WTC11 (cell line): ENCODE results near the gene TMTC3. TPM values are rescaled to one million over a fixed set of nuclear protein-coding genes. Genes with fewer than 3 reads are reported as not detected.

Experiments
- ATAC-seq: fragments of 200-7000 bp; cut with Tn5 transposase; 2 replicates; pipeline ENCODE4 v1.10.0; 2021; ENCODE audit warnings: mild to moderate bottlenecking, moderate library complexity
- CTCF ChIA-PET: fragments of 300-600 bp; sonication (Branson Sonifier 250); formaldehyde crosslinking; loops from one replicate; lab custom pipeline; 2021; ENCODE audit warnings: antibody characterized with exemption; lab: Charles Lee
- POLR2A ChIA-PET: fragments of 350-600 bp; sonication (Branson Sonifier 250); formaldehyde crosslinking; loops from one replicate; lab custom pipeline; 2021; ENCODE audit warnings: antibody characterized with exemption; lab: Charles Lee
- DNase-seq: peaks from one replicate; pipeline ENCODE4 v3.0.0; 2021; ENCODE audit warnings: low spot score
- H3K27ac Mint-ChIP-seq: 2 replicates; pipeline ENCODE4 v1.8.0; 2021; ENCODE audit warnings: mixed read lengths
- H3K27me3 Mint-ChIP-seq: 2 replicates; pipeline ENCODE4 v1.8.0; 2021; ENCODE audit warnings: low read depth, mild to moderate bottlenecking, moderate library complexity, mixed read lengths
- H3K36me3 Mint-ChIP-seq: 2 replicates; pipeline ENCODE4 v1.8.0; 2021; ENCODE audit warnings: mixed read lengths
- H3K4me1 Mint-ChIP-seq: 2 replicates; pipeline ENCODE4 v1.8.0; 2022; ENCODE audit warnings: mixed read lengths
- H3K4me3 Mint-ChIP-seq: 2 replicates; pipeline ENCODE4 v1.8.0; 2021; ENCODE audit warnings: mild to moderate bottlenecking, moderate library complexity, mixed read lengths
- H3K9me3 Mint-ChIP-seq: 2 replicates; pipeline ENCODE4 v1.8.0; 2021; ENCODE audit warnings: mixed read lengths
- AR ChIP-seq: fragments of 250-450 bp; sonication (Bioruptor Pico); IDR thresholded peaks from 2 replicates; pipeline ENCODE4 v1.9.0; 2021; ENCODE audit warnings: mild to moderate bottlenecking
- CDX4 ChIP-seq: fragments of 250-450 bp; sonication (Bioruptor Pico); IDR thresholded peaks from 2 replicates; pipeline ENCODE4 v1.9.0; 2021; ENCODE audit warnings: moderate library complexity, mild to moderate bottlenecking, inconsistent platforms, borderline replicate concordance
- E2F5 ChIP-seq: sonication (generic); formaldehyde crosslinking; IDR thresholded peaks from 2 replicates; pipeline ENCODE4 v1.8.1; 2022; ENCODE audit warnings: mild to moderate bottlenecking, moderate library complexity, missing genetic modification reagents
- EMX1 ChIP-seq: fragments of 250-450 bp; sonication (Bioruptor Pico); IDR thresholded peaks from 2 replicates; pipeline ENCODE4 v1.8.0; 2021; ENCODE audit warnings: mild to moderate bottlenecking
- FOXP1 ChIP-seq: sonication (generic); formaldehyde crosslinking; IDR thresholded peaks from 2 replicates; pipeline ENCODE4 v1.8.0; 2022; ENCODE audit warnings: missing genetic modification reagents, mild to moderate bottlenecking, moderate library complexity, borderline replicate concordance
- FOXP4 ChIP-seq: sonication (generic); formaldehyde crosslinking; IDR thresholded peaks from 2 replicates; pipeline ENCODE4 v1.8.0; 2022; ENCODE audit warnings: mild to moderate bottlenecking, missing genetic modification reagents
- GRHL2 ChIP-seq: fragments of 250-450 bp; sonication (Bioruptor Pico); IDR thresholded peaks from 2 replicates; pipeline ENCODE4 v1.8.0; 2022; ENCODE audit warnings: mild to moderate bottlenecking, moderate library complexity; ENCODE audit not compliant: insufficient replicate concordance, severe bottlenecking
- HMGXB4 ChIP-seq: sonication (generic); formaldehyde crosslinking; IDR thresholded peaks from 2 replicates; pipeline ENCODE4 v1.8.1; 2023; ENCODE audit warnings: mild to moderate bottlenecking, moderate library complexity, missing genetic modification reagents
- IRF1 ChIP-seq: sonication (generic); formaldehyde crosslinking; IDR thresholded peaks from 2 replicates; pipeline ENCODE4 v1.8.0; 2023; ENCODE audit warnings: missing genetic modification reagents
- MLX ChIP-seq: sonication (generic); formaldehyde crosslinking; IDR thresholded peaks from 2 replicates; pipeline ENCODE4 v1.8.1; 2023; ENCODE audit warnings: mild to moderate bottlenecking, missing genetic modification reagents, moderate library complexity
- MYBL2 ChIP-seq: sonication (generic); formaldehyde crosslinking; IDR thresholded peaks from 2 replicates; pipeline ENCODE4 v1.8.1; 2023; ENCODE audit warnings: mild to moderate bottlenecking, moderate library complexity, missing genetic modification reagents
- NFE2L1 ChIP-seq: sonication (generic); formaldehyde crosslinking; IDR thresholded peaks from 2 replicates; pipeline ENCODE4 v1.8.1; 2023; ENCODE audit warnings: missing genetic modification reagents
- PREB ChIP-seq: sonication (generic); formaldehyde crosslinking; IDR thresholded peaks from 2 replicates; pipeline ENCODE4 v1.8.1; 2022; ENCODE audit warnings: mild to moderate bottlenecking, missing genetic modification reagents, moderate library complexity, borderline replicate concordance
- TCF7 ChIP-seq: sonication (generic); formaldehyde crosslinking; IDR thresholded peaks from 2 replicates; pipeline ENCODE4 v1.8.0; 2022; ENCODE audit warnings: mild to moderate bottlenecking, low read depth, missing genetic modification reagents, moderate library complexity
- TP53 ChIP-seq: sonication (generic); formaldehyde crosslinking; IDR thresholded peaks from 2 replicates; pipeline ENCODE4 v1.8.1; 2023; ENCODE audit warnings: mild to moderate bottlenecking, missing genetic modification reagents
- USF1 ChIP-seq: sonication (generic); formaldehyde crosslinking; IDR thresholded peaks from 2 replicates; pipeline ENCODE4 v1.8.0; 2022; ENCODE audit warnings: mild to moderate bottlenecking, missing genetic modification reagents
- ZNF138 ChIP-seq: sonication (generic); formaldehyde crosslinking; conservative IDR thresholded peaks from 2 replicates; pipeline ENCODE4 v1.8.1; 2022; ENCODE audit warnings: mild to moderate bottlenecking, moderate library complexity, missing genetic modification reagents
- ZNF281 ChIP-seq: sonication (generic); formaldehyde crosslinking; IDR thresholded peaks from 2 replicates; pipeline ENCODE4 v1.8.0; 2023; ENCODE audit warnings: mild to moderate bottlenecking, missing genetic modification reagents
- ZNF396 ChIP-seq: fragments of 250-450 bp; sonication (Bioruptor Pico); IDR thresholded peaks from 2 replicates; pipeline ENCODE4 v1.8.0; 2021; ENCODE audit warnings: mild to moderate bottlenecking, moderate library complexity, borderline replicate concordance
- ZSCAN18 ChIP-seq: fragments of 250-450 bp; sonication (Bioruptor Pico); IDR thresholded peaks from 2 replicates; pipeline ENCODE4 v2.1.2; 2022; ENCODE audit warnings: mild to moderate bottlenecking, moderate library complexity
- total RNA-seq: library from RNA; stranded (reverse); gene quantifications from 3 replicates; pipeline ENCODE4 v1.2.3, GENCODE V29; 2021

The TMTC3 gene
- total RNA-seq, 1 experiment from 2014 or later, result 38.8 TPM

- TF ChIP-seq MLX (CRISPR knock-in tag) (no peak), TP53 (CRISPR knock-in tag) (no peak), FOXP4 (no peak), CDX4 (no peak), IRF1 (CRISPR knock-in tag) (no peak), AR (CRISPR knock-in tag) (no peak), ZSCAN18 (CRISPR knock-in tag) (no peak), NFE2L1 (CRISPR knock-in tag) (no peak), EMX1 (CRISPR knock-in tag) (no peak), PREB (CRISPR knock-in tag) (no peak), HMGXB4 (no peak), TCF7 (CRISPR knock-in tag) (no peak), ZNF138 (CRISPR knock-in tag) (no peak)
Measured at GRCh38 chr12:88245905-88246304, 103.8 kb downstream of the TMTC3 start (continued).

GRCh38 chr12:88247241-88247643, 105.1 kb downstream of the TMTC3 start:
- no peaks in the 10 kb centered on the region for H3K9me3 Mint-ChIP-seq
- no peak for ATAC-seq
- CTCF ChIA-PET, result no interaction called here
- no peaks in the 10 kb centered on the region; the same call in 1 of the 2 replicates for H3K27me3 Mint-ChIP-seq
- no peak overlapping the region for H3K27ac Mint-ChIP-seq
- POLR2A ChIA-PET, result no interaction called here
- no peak overlapping the region for H3K4me3 Mint-ChIP-seq
- no peak for DNase-seq
- no peaks in the 10 kb centered on the region for H3K36me3 Mint-ChIP-seq
- H3K4me1 Mint-ChIP-seq, result peaks cover 41% of the 10 kb centered on the region
- TF ChIP-seq USF1 (CRISPR knock-in tag), result no peak
- TF ChIP-seq MYBL2 (CRISPR knock-in tag), result no peak
- TF ChIP-seq ZNF396 (CRISPR knock-in tag), result no peak
- TF ChIP-seq FOXP1 (CRISPR knock-in tag), result no peak
- TF ChIP-seq ZNF281 (CRISPR knock-in tag), result no peak
- no peak for TF ChIP-seq EMX1 (CRISPR knock-in tag)
- no peak for TF ChIP-seq GRHL2
- TF ChIP-seq E2F5 (CRISPR knock-in tag), result no peak
